HEK293T (cell line): ENCODE measurements around the gene GDA.
"Not testable (repeated sequence)": the region's sequence is repeated elsewhere in the genome, so short reads cannot be mapped to it uniquely, and the experiment has no call there.

ENCODE experiments used
- CTCF ChIA-PET: fragments of 350-600 bp; formaldehyde crosslinking; extraction: SDS; loops from one replicate; lab custom pipeline; 2021; ENCODE audit warnings: antibody characterized with exemption, inconsistent platforms; lab: Yijun Ruan, JAX
- POLR2A ChIA-PET: fragments of 350-600 bp; formaldehyde crosslinking; extraction: SDS; loops from one replicate; lab custom pipeline; 2020; ENCODE audit warnings: antibody characterized with exemption, inconsistent platforms; lab: Yijun Ruan, JAX
- DNase-seq: peaks from one replicate; pipeline ENCODE4 v3.0.0; 2012; ENCODE audit warnings: mixed read lengths; ENCODE audit errors: extremely low spot score
- ARNT ChIP-seq: fragments of 450-650 bp; IDR thresholded peaks from 2 replicates; pipeline ENCODE4 v1.6.1; 2017; ENCODE audit warnings: mild to moderate bottlenecking
- BHLHE40 ChIP-seq: fragments of 450-650 bp; IDR thresholded peaks from 2 replicates; pipeline ENCODE4 v1.6.1; 2016; ENCODE audit warnings: mild to moderate bottlenecking, moderate library complexity, borderline replicate concordance
- CTBP1 ChIP-seq: fragments of 450-650 bp; IDR thresholded peaks from 2 replicates; pipeline ENCODE4 v1.6.1; 2016; ENCODE audit warnings: borderline replicate concordance
- ELF4 ChIP-seq: fragments of 450-650 bp; IDR thresholded peaks from 2 replicates; pipeline ENCODE4 v1.6.1; 2017; ENCODE audit warnings: antibody characterized with exemption
- FOXA1 ChIP-seq: fragments of 450-650 bp; IDR thresholded peaks from 2 replicates; pipeline ENCODE4 v1.6.1; 2016; ENCODE audit warnings: mild to moderate bottlenecking
- FOXK2 ChIP-seq: fragments of 450-650 bp; IDR thresholded peaks from 2 replicates; pipeline ENCODE4 v1.6.1; 2016; ENCODE audit warnings: mild to moderate bottlenecking
- FOXM1 ChIP-seq: fragments of 450-650 bp; IDR thresholded peaks from 2 replicates; pipeline ENCODE4 v1.6.1; 2017; ENCODE audit warnings: mild to moderate bottlenecking, borderline replicate concordance
- HDGF ChIP-seq: fragments of 450-650 bp; IDR thresholded peaks from 2 replicates; pipeline ENCODE4 v1.6.1; 2017; ENCODE audit warnings: antibody characterized with exemption, borderline replicate concordance
- L3MBTL2 ChIP-seq: fragments of 450-650 bp; conservative IDR thresholded peaks from 2 replicates; pipeline ENCODE4 v1.6.1; 2016; ENCODE audit warnings: mild to moderate bottlenecking
- LEF1 ChIP-seq: fragments of 450-650 bp; IDR thresholded peaks from 2 replicates; pipeline ENCODE4 v1.6.1; 2017; ENCODE audit warnings: mild to moderate bottlenecking, borderline replicate concordance
- NFRKB ChIP-seq: fragments of 450-650 bp; IDR thresholded peaks from 2 replicates; pipeline ENCODE4 v1.6.1; 2016; ENCODE audit warnings: mild to moderate bottlenecking, moderate library complexity
- PKNOX1 ChIP-seq: fragments of 450-650 bp; IDR thresholded peaks from 2 replicates; pipeline ENCODE4 v1.6.1; 2016
- SP1 ChIP-seq: fragments of 450-650 bp; IDR thresholded peaks from 2 replicates; pipeline ENCODE4 v1.6.1; 2017
- SUZ12 ChIP-seq: fragments of 450-650 bp; IDR thresholded peaks from 2 replicates; pipeline ENCODE4 v1.6.1; 2016; ENCODE audit warnings: mild to moderate bottlenecking
- TARDBP ChIP-seq: fragments of 450-650 bp; IDR thresholded peaks from 2 replicates; pipeline ENCODE4 v1.6.1; 2016
- ZNF384 ChIP-seq: fragments of 450-650 bp; IDR thresholded peaks from 2 replicates; pipeline ENCODE4 v1.6.1; 2016

Gene GDA

GRCh38 chr9:72278959-72279358 lies 129.7 kb downstream of the GDA start:
- POLR2A ChIA-PET, result no interaction called here
- CTCF ChIA-PET, result no interaction called here
- no peak for DNase-seq
- TF ChIP-seq PKNOX1 (no peak), SP1 (no peak), L3MBTL2 (no peak), LEF1 (no peak), FOXM1 (no peak), SUZ12 (no peak), ELF4 (no peak)

- DNase-seq, result peak; percentile 74
- CTCF ChIA-PET, result interaction anchor here (0.6 to 1.6 kb wide), 4 partner anchors 177 to 546 kb away, joined by 3 to 6 read pairs (median 3); no protein-coding TSS in a partner anchor
- TF ChIP-seq CTBP1 (no peak), L3MBTL2 (no peak)
- POLR2A ChIA-PET, result no interaction called here
Measured at GRCh38 chr9:72280913-72281500, 131.8 kb downstream of the GDA start.

GRCh38 chr9:72289401-72289800 lies 140.2 kb downstream of the GDA start:
- no peak for DNase-seq
- ChIA-PET POLR2A (no interaction called here), CTCF (no interaction called here)
- TF ChIP-seq HDGF, result no peak

GRCh38 chr9:72290311-72290710 lies 141.1 kb downstream of the GDA start:
- CTCF ChIA-PET, result interaction anchor here (0.6 kb wide), 1 partner anchor 567 kb away, joined by 4 read pairs; no protein-coding TSS in a partner anchor
- TF ChIP-seq FOXA1 (no peak), ZNF384 (no peak), BHLHE40 (no peak), HDGF (no peak), FOXK2 (no peak), TARDBP (no peak), NFRKB (no peak), FOXM1 (no peak), PKNOX1 (no peak), SP1 (no peak), L3MBTL2 (no peak), CTBP1 (no peak), SUZ12 (no peak)
- POLR2A ChIA-PET, result no interaction called here
- no peak for DNase-seq

- CTCF ChIA-PET, result interaction anchor here (0.6 kb wide), 1 partner anchor 21 kb away, joined by 3 read pairs; no protein-coding TSS in a partner anchor
- DNase-seq, POLR2A ChIA-PET: not testable (repeated sequence)
Measured at GRCh38 chr9:72291576-72291975, 142.3 kb downstream of the GDA start.

- DNase-seq, result no peak
- CTCF ChIA-PET, result no interaction called here
- TF ChIP-seq TARDBP, result no peak
- no peak for TF ChIP-seq PKNOX1
- TF ChIP-seq LEF1, result no peak
- TF ChIP-seq FOXK2, result no peak
- TF ChIP-seq HDGF, result no peak
- no peak for TF ChIP-seq CTBP1
- TF ChIP-seq SUZ12, result no peak
- POLR2A ChIA-PET, result no interaction called here
Measured at GRCh38 chr9:72292256-72292682, 143.0 kb downstream of the GDA start.

GRCh38 chr9:72292874-72293607 lies 143.8 kb downstream of the GDA start:
- ChIA-PET CTCF (no interaction called here), POLR2A (interaction anchor here (0.9 to 1.3 kb wide), 2 partner anchors 23 to 72 kb away, joined by 3 read pairs; partner anchors contain the start of gene ZFAND5)
- DNase-seq, result peak; percentile 24
- TF ChIP-seq HDGF (no peak), BHLHE40 (no peak), ZNF384 (no peak), FOXM1 (no peak), FOXK2 (no peak), FOXA1 (no peak), PKNOX1 (no peak), SUZ12 (no peak), CTBP1 (no peak), NFRKB (no peak), ARNT (no peak), L3MBTL2 (no peak), LEF1 (no peak), TARDBP (no peak), SP1 (no peak), ELF4 (no peak)
